OCI-LY3 (cell line): ENCODE data around the gene DIP2C.

ENCODE experiments used
- EZH2phosphoT487 ChIP-seq: fragments of 200-600 bp; shearing (Covaris generic); IDR thresholded peaks from 2 replicates; pipeline ENCODE4 v1.6.1; 2018; ENCODE audit warnings: antibody characterized with exemption, mixed run types, low read depth
- TF ChIP-seq, protein P1 (sequence below): fragments of 200-600, 300-600 bp; sonication (generic); IDR thresholded peaks from 2 replicates; pipeline ENCODE4 v1.5.1; 2014; ENCODE audit warnings: antibody characterized with exemption, low read length, low read depth

DNA sequence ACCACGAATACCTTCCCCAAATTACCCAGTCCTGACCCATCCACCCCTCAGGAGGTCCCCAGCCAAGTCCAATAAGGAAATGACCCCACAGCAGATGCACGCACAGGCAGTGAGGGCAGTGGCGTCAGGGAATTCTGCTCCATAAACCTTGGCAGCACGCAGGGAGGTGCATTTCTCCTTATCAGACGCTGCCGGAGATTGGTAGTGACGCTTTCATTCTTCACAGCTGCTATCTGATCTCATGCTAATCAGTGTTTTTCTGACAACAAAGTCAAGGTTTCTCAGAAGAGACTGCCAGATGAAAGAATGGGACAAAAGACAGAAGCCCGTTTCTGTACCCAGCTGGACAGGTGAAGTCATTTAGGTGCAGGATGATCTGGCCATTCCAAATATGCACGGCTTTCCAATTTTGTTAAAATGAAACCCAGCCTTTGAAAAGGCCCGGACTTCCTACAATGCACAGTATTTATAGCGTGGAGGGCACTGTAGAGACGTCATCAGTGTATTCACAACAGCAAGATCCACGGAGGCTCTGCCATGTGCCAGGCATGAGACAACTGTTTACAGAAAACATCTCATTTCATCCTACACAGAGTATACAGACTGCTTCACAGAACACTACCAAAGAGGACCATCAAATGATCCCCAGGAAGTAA is 35.3 kb downstream of the DIP2C start:
- TF ChIP-seq, protein P1, sequence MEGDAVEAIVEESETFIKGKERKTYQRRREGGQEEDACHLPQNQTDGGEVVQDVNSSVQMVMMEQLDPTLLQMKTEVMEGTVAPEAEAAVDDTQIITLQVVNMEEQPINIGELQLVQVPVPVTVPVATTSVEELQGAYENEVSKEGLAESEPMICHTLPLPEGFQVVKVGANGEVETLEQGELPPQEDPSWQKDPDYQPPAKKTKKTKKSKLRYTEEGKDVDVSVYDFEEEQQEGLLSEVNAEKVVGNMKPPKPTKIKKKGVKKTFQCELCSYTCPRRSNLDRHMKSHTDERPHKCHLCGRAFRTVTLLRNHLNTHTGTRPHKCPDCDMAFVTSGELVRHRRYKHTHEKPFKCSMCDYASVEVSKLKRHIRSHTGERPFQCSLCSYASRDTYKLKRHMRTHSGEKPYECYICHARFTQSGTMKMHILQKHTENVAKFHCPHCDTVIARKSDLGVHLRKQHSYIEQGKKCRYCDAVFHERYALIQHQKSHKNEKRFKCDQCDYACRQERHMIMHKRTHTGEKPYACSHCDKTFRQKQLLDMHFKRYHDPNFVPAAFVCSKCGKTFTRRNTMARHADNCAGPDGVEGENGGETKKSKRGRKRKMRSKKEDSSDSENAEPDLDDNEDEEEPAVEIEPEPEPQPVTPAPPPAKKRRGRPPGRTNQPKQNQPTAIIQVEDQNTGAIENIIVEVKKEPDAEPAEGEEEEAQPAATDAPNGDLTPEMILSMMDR: no peak
- TF ChIP-seq EZH2phosphoT487: no peak
